ENCODE data around the gene GTPBP1. TPM values are rescaled to one million over a fixed set of nuclear protein-coding genes. Genes with fewer than 3 reads are reported as not detected.

The GTPBP1 gene
- polyA plus RNA-seq, 1 of the 3 experiments (the other 2 are of a cell fraction), result 15.2 TPM

GRCh38 chr22:38720350-38720749, 14.6 kb downstream of the GTPBP1 start:
- Histone ChIP-seq H3K4me3 (ENCODE audit: low read depth in 2 of 2, low read length in 1 of 2) (no peak overlapping the region), H3K27ac (ENCODE audit: low read depth in 2 of 2, low read length in 1 of 2) (no peak overlapping the region), H4K20me1 (ENCODE audit: insufficient read depth) (no peaks in the 10 kb centered on the region), H3F3A (replicated peaks; ENCODE audit: insufficient read depth) (peaks cover 6% of the 10 kb centered on the region), H3K9me2 (no peaks in the 10 kb centered on the region), H3K4me2 (no peak overlapping the region), H3K79me2 (ENCODE audit: insufficient read depth) (peaks cover 2% of the 10 kb centered on the region; the same call in 1 of the 2 replicates), H2AFZ (ENCODE audit: low read depth) (no peak overlapping the region), H3K9ac (no peak overlapping the region), H3K9me3 (no peaks in the 10 kb centered on the region), H3K27me3 (ENCODE audit: insufficient read depth) (no peaks in the 10 kb centered on the region), H3K4me1 (ENCODE audit: control insufficient read depth in 1 of 2, insufficient read depth in 2 of 2, low read depth in 1 of 2, low read length in 1 of 2) (no peaks in the 10 kb centered on the region), H3K36me3 (replicated peaks in 1 of 2; ENCODE audit: control insufficient read depth in 1 of 2, insufficient read depth in 2 of 2, low read length in 1 of 2) (peaks cover 0 to 15% of the 10 kb centered on the region in 2 experiments)
- CTCF ChIA-PET, result interaction anchor here (4.7 kb wide), 1 partner anchor 12 kb away, joined by 15 read pairs; no protein-coding TSS in a partner anchor
- DNase-seq, result no peak
- POLR2A ChIA-PET, result no interaction called here
- WGBS (ENCODE audit: low lambda C conversion rate), result 95% methylated on average over 3 of the region's 3 CpGs
- TF ChIP-seq ELF1 (IDR thresholded peaks at IDR 0.05) (no peak), TEAD4 (IDR thresholded peaks at IDR 0.05; ENCODE audit: borderline replicate concordance, insufficient read depth) (no peak), FOXM1 (IDR thresholded peaks at IDR 0.05; ENCODE audit: low read depth) (no peak), FOXJ3 (CRISPR knock-in tag; IDR thresholded peaks at IDR 0.05) (no peak), EZH2phosphoT487 (IDR thresholded peaks at IDR 0.05; ENCODE audit: borderline replicate concordance, low read depth) (no peak)
- TF ChIP-seq, protein P1, sequence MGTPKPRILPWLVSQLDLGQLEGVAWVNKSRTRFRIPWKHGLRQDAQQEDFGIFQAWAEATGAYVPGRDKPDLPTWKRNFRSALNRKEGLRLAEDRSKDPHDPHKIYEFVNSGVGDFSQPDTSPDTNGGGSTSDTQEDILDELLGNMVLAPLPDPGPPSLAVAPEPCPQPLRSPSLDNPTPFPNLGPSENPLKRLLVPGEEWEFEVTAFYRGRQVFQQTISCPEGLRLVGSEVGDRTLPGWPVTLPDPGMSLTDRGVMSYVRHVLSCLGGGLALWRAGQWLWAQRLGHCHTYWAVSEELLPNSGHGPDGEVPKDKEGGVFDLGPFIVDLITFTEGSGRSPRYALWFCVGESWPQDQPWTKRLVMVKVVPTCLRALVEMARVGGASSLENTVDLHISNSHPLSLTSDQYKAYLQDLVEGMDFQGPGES (IDR thresholded peaks at IDR 0.05; ENCODE audit: low read depth, low read length), result no peak

- no peak overlapping the region for H2AFZ ChIP-seq (ENCODE audit: low read depth)
- DNase-seq, result no peak
- H3K4me3 ChIP-seq (ENCODE audit: low read depth in 2 of 2, low read length in 1 of 2), result no peak overlapping the region
- no peaks in the 10 kb centered on the region for H3K9me3 ChIP-seq
- H3K9ac ChIP-seq, result no peak overlapping the region
- CTCF ChIA-PET, result interaction anchor here (4.7 kb wide), 1 partner anchor 11 kb away, joined by 15 read pairs; no protein-coding TSS in a partner anchor
- H3F3A ChIP-seq (replicated peaks; ENCODE audit: insufficient read depth), result peaks cover 6% of the 10 kb centered on the region
- H4K20me1 ChIP-seq (ENCODE audit: insufficient read depth), result no peaks in the 10 kb centered on the region
- H3K79me2 ChIP-seq (ENCODE audit: insufficient read depth), result no peaks in the 10 kb centered on the region
- no peak overlapping the region for H3K4me2 ChIP-seq
- no peaks in the 10 kb centered on the region for H3K27me3 ChIP-seq (ENCODE audit: insufficient read depth)
- peaks cover 0 to 15% of the 10 kb centered on the region in 2 experiments for H3K36me3 ChIP-seq (replicated peaks in 1 of 2; ENCODE audit: control insufficient read depth in 1 of 2, insufficient read depth in 2 of 2, low read length in 1 of 2)
- H3K4me1 ChIP-seq (ENCODE audit: control insufficient read depth in 1 of 2, insufficient read depth in 2 of 2, low read depth in 1 of 2, low read length in 1 of 2), result no peaks in the 10 kb centered on the region
- H3K9me2 ChIP-seq, result no peaks in the 10 kb centered on the region
- H3K27ac ChIP-seq (ENCODE audit: low read depth in 2 of 2, low read length in 1 of 2), result no peak overlapping the region
- WGBS (ENCODE audit: low lambda C conversion rate), result 92% methylated on average over 7 of the region's 7 CpGs
- POLR2A ChIA-PET, result no interaction called here
- TF ChIP-seq TCF12 (IDR thresholded peaks at IDR 0.05) (no peak), ELF1 (IDR thresholded peaks at IDR 0.05) (no peak), FOXJ3 (CRISPR knock-in tag; IDR thresholded peaks at IDR 0.05) (no peak), RXRA (IDR thresholded peaks at IDR 0.05; ENCODE audit: borderline replicate concordance, low read depth) (no peak), FOXM1 (IDR thresholded peaks at IDR 0.05; ENCODE audit: low read depth) (no peak), ZBTB33 (IDR thresholded peaks at IDR 0.05; ENCODE audit: borderline replicate concordance, low read depth) (no peak), MEF2A (IDR thresholded peaks at IDR 0.05; ENCODE audit: borderline replicate concordance, low read depth) (no peak), POLR2AphosphoS5 (IDR thresholded peaks at IDR 0.05; ENCODE audit: low read depth, low read length) (no peak), REST (IDR thresholded peaks at IDR 0.05; ENCODE audit: low read depth, low read length) (no peak), USF1 (IDR thresholded peaks at IDR 0.05; ENCODE audit: borderline replicate concordance, low read depth) (no peak), NRF1 (IDR thresholded peaks at IDR 0.05; ENCODE audit: low read depth, low read length) (no peak), GABPA (IDR thresholded peaks at IDR 0.05; ENCODE audit: low read depth) (no peak), TAF1 (IDR thresholded peaks at IDR 0.05; ENCODE audit: borderline replicate concordance, low read depth, low read length) (no peak), YY1 (IDR thresholded peaks at IDR 0.05; ENCODE audit: low read depth) (no peak), EZH2phosphoT487 (IDR thresholded peaks at IDR 0.05; ENCODE audit: borderline replicate concordance, low read depth) (no peak)
- TF ChIP-seq, protein P1 (IDR thresholded peaks at IDR 0.05; ENCODE audit: low read depth, low read length), result no peak
- TF ChIP-seq, protein P2, sequence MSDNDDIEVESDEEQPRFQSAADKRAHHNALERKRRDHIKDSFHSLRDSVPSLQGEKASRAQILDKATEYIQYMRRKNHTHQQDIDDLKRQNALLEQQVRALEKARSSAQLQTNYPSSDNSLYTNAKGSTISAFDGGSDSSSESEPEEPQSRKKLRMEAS (IDR thresholded peaks at IDR 0.05; ENCODE audit: low read depth), result no peak
Observed at GRCh38 chr22:38721551-38721950, 15.8 kb downstream of the GTPBP1 start.
